Activated CD4-positive, alpha-beta T cell treated with anti-CD3 and anti-CD28 coated beads, Interleukin-2, amount 10 ng/mL, durations not matched to agents 7 days and 5 days (primary cell): Measurements from ENCODE around the gene EPHA8. TPM values are rescaled to one million over a fixed set of nuclear protein-coding genes. Genes with fewer than 3 reads are reported as not detected.

Experiments
- CTCF ChIA-PET: fragments of 350-600 bp; sonication (Branson Sonifier 250); formaldehyde crosslinking; loops from one replicate; lab custom pipeline; 2021; ENCODE audit warnings: antibody characterized with exemption; lab: Charles Lee
- POLR2A ChIA-PET: fragments of 350-600 bp; sonication (Branson Sonifier 250); formaldehyde crosslinking; loops from one replicate; lab custom pipeline; 2021; ENCODE audit warnings: antibody characterized with exemption; lab: Charles Lee
- DNase-seq: peaks from one replicate; pipeline ENCODE4 v3.0.0-alpha.2; 2020
- H3K27ac Mint-ChIP-seq: one replicate; pipeline ENCODE4 v1.8.0; 2021; ENCODE audit warnings: mild to moderate bottlenecking, moderate library complexity, mixed read lengths
- H3K27me3 Mint-ChIP-seq: one replicate; pipeline ENCODE4 v1.8.0; 2021; ENCODE audit warnings: mixed read lengths
- H3K36me3 Mint-ChIP-seq: one replicate; pipeline ENCODE4 v1.8.0; 2021; ENCODE audit warnings: low read depth, mixed read lengths
- H3K4me1 Mint-ChIP-seq: one replicate; pipeline ENCODE4 v1.8.0; 2021; ENCODE audit warnings: mixed read lengths
- H3K4me3 Mint-ChIP-seq: one replicate; pipeline ENCODE4 v1.8.0; 2021; ENCODE audit warnings: mild to moderate bottlenecking, moderate library complexity, mixed read lengths
- H3K9me3 Mint-ChIP-seq: one replicate; pipeline ENCODE4 v1.8.0; 2021; ENCODE audit warnings: mixed read lengths
- total RNA-seq, 2 experiments: library from RNA; stranded (reverse); gene quantifications; one replicate each; pipeline ENCODE4 v1.2.3, GENCODE V29; 2021

Gene EPHA8
- total RNA-seq, 2 experiments from 2014 or later: not detected

- no peak for DNase-seq
- CTCF ChIA-PET: no interaction called here
- H3K27ac Mint-ChIP-seq: no peak overlapping the region
- no peaks in the 10 kb centered on the region for H3K9me3 Mint-ChIP-seq
- POLR2A ChIA-PET: no interaction called here
- H3K4me1 Mint-ChIP-seq: no peaks in the 10 kb centered on the region
- H3K27me3 Mint-ChIP-seq: no peaks in the 10 kb centered on the region
- H3K4me3 Mint-ChIP-seq: no peak overlapping the region
- no peaks in the 10 kb centered on the region for H3K36me3 Mint-ChIP-seq
Measured at GRCh38 chr1:22592919-22593790, 29.9 kb downstream of the EPHA8 start.

- H3K36me3 Mint-ChIP-seq: no peaks in the 10 kb centered on the region
- H3K27ac Mint-ChIP-seq: no peak overlapping the region
- DNase-seq: no peak
- CTCF ChIA-PET: no interaction called here
- no peak overlapping the region for H3K4me3 Mint-ChIP-seq
- POLR2A ChIA-PET: no interaction called here
- H3K27me3 Mint-ChIP-seq: no peaks in the 10 kb centered on the region
- no peaks in the 10 kb centered on the region for H3K9me3 Mint-ChIP-seq
- no peaks in the 10 kb centered on the region for H3K4me1 Mint-ChIP-seq
Measured at GRCh38 chr1:22594396-22594795, 31.1 kb downstream of the EPHA8 start.

- DNase-seq: no peak
- Mint-ChIP-seq H3K27me3 (no peaks in the 10 kb centered on the region), H3K36me3 (no peaks in the 10 kb centered on the region), H3K4me3 (no peak overlapping the region), H3K9me3 (no peaks in the 10 kb centered on the region), H3K4me1 (no peaks in the 10 kb centered on the region), H3K27ac (no peak overlapping the region)
- CTCF ChIA-PET: no interaction called here
- POLR2A ChIA-PET: no interaction called here
Measured at GRCh38 chr1:22595108-22595507, 31.8 kb downstream of the EPHA8 start.

- H3K9me3 Mint-ChIP-seq: no peaks in the 10 kb centered on the region
Measured at GRCh38 chr1:22597301-22597965, 34.1 kb downstream of the EPHA8 start.

GRCh38 chr1:22597996-22598395, 34.7 kb downstream of the EPHA8 start:
- no peak for DNase-seq
- Mint-ChIP-seq H3K27me3 (no peaks in the 10 kb centered on the region), H3K4me1 (no peaks in the 10 kb centered on the region), H3K9me3 (no peaks in the 10 kb centered on the region), H3K36me3 (no peaks in the 10 kb centered on the region), H3K27ac (no peak overlapping the region), H3K4me3 (no peak overlapping the region)
- CTCF ChIA-PET: no interaction called here
- POLR2A ChIA-PET: no interaction called here

More at GRCh38 chr1:22597301-22597965, 34.1 kb downstream of the EPHA8 start:
- no peak overlapping the region for H3K4me3 Mint-ChIP-seq
- H3K27me3 Mint-ChIP-seq: no peaks in the 10 kb centered on the region
- DNase-seq: no peak
- H3K36me3 Mint-ChIP-seq: no peaks in the 10 kb centered on the region
- no peaks in the 10 kb centered on the region for H3K4me1 Mint-ChIP-seq
- ChIA-PET CTCF (no interaction called here), POLR2A (no interaction called here)
- H3K27ac Mint-ChIP-seq: no peak overlapping the region

- Mint-ChIP-seq H3K9me3 (no peaks in the 10 kb centered on the region), H3K27ac (no peak overlapping the region), H3K4me3 (no peak overlapping the region), H3K36me3 (no peaks in the 10 kb centered on the region), H3K27me3 (no peaks in the 10 kb centered on the region), H3K4me1 (no peaks in the 10 kb centered on the region)
- no peak for DNase-seq
- CTCF ChIA-PET: interaction anchor here (0.7 kb wide), 1 partner anchor 563 kb away, joined by 3 read pairs; no protein-coding TSS in a partner anchor
- POLR2A ChIA-PET: no interaction called here
Measured at GRCh38 chr1:22598736-22599135, 35.4 kb downstream of the EPHA8 start.

- Mint-ChIP-seq H3K27me3 (peaks cover 8% of the 10 kb centered on the region), H3K4me1 (no peaks in the 10 kb centered on the region), H3K27ac (no peak overlapping the region), H3K9me3 (no peaks in the 10 kb centered on the region), H3K36me3 (no peaks in the 10 kb centered on the region), H3K4me3 (no peak overlapping the region)
- POLR2A ChIA-PET: no interaction called here
- DNase-seq: no peak
- CTCF ChIA-PET: interaction anchor here (0.6 kb wide), 1 partner anchor 149 kb away, joined by 3 read pairs; the partner anchor contains the start of gene ZBTB40
Measured at GRCh38 chr1:22600071-22600816, 37.0 kb downstream of the EPHA8 start.

- Mint-ChIP-seq H3K36me3 (no peaks in the 10 kb centered on the region), H3K4me3 (no peak overlapping the region), H3K4me1 (no peaks in the 10 kb centered on the region), H3K9me3 (no peaks in the 10 kb centered on the region), H3K27me3 (peaks cover 13% of the 10 kb centered on the region), H3K27ac (no peak overlapping the region)
- no peak for DNase-seq
- CTCF ChIA-PET: interaction anchor here (0.6 kb wide), 1 partner anchor 149 kb away, joined by 3 read pairs; the partner anchor contains the start of gene ZBTB40
- POLR2A ChIA-PET: no interaction called here
Measured at GRCh38 chr1:22600817-22601605, 37.7 kb downstream of the EPHA8 start.

GRCh38 chr1:22601610-22602009, 38.3 kb downstream of the EPHA8 start:
- Mint-ChIP-seq H3K27me3 (peaks cover 19% of the 10 kb centered on the region), H3K4me3 (no peak overlapping the region), H3K4me1 (no peaks in the 10 kb centered on the region), H3K27ac (no peak overlapping the region), H3K36me3 (no peaks in the 10 kb centered on the region), H3K9me3 (no peaks in the 10 kb centered on the region)
- ChIA-PET POLR2A (no interaction called here), CTCF (no interaction called here)
- no peak for DNase-seq

GRCh38 chr1:22602060-22602740, 38.9 kb downstream of the EPHA8 start:
- Mint-ChIP-seq H3K36me3 (no peaks in the 10 kb centered on the region), H3K4me1 (no peaks in the 10 kb centered on the region), H3K4me3 (no peak overlapping the region), H3K9me3 (no peaks in the 10 kb centered on the region), H3K27ac (no peak overlapping the region), H3K27me3 (peaks cover 23% of the 10 kb centered on the region)
- CTCF ChIA-PET: no interaction called here
- POLR2A ChIA-PET: no interaction called here
- DNase-seq: no peak

- Mint-ChIP-seq H3K9me3 (no peaks in the 10 kb centered on the region), H3K27ac (no peak overlapping the region), H3K36me3 (no peaks in the 10 kb centered on the region), H3K4me1 (no peaks in the 10 kb centered on the region), H3K4me3 (no peak overlapping the region), H3K27me3 (peaks cover 33% of the 10 kb centered on the region)
- POLR2A ChIA-PET: no interaction called here
- no peak for DNase-seq
- CTCF ChIA-PET: no interaction called here
Measured at GRCh38 chr1:22606161-22606560, 42.9 kb downstream of the EPHA8 start.

- no peaks in the 10 kb centered on the region for H3K9me3 Mint-ChIP-seq
- DNase-seq: no peak
- no peaks in the 10 kb centered on the region for H3K4me1 Mint-ChIP-seq
- no peaks in the 10 kb centered on the region for H3K36me3 Mint-ChIP-seq
- CTCF ChIA-PET: no interaction called here
- H3K27me3 Mint-ChIP-seq: peaks cover 33% of the 10 kb centered on the region
- POLR2A ChIA-PET: no interaction called here
- H3K4me3 Mint-ChIP-seq: no peak overlapping the region
- no peak overlapping the region for H3K27ac Mint-ChIP-seq
Measured at GRCh38 chr1:22607154-22607553, 43.9 kb downstream of the EPHA8 start.
